T-helper 2 cell treated with Interferon-gamma antibody and Interleukin-4, amounts not matched to agents 5 μg/mL and 100 μg/mL, for 36 hours (primary cell): Measurements from ENCODE around the gene LETM1.

Experiments used
- DNase-seq: peaks from one replicate; pipeline ENCODE4 v3.0.0; 2021; ENCODE audit warnings: low spot score
- H3K27ac Mint-ChIP-seq: one replicate; pipeline ENCODE4 v1.8.0; 2021; ENCODE audit warnings: mild to moderate bottlenecking, mixed read lengths
- H3K27me3 Mint-ChIP-seq: one replicate; pipeline ENCODE4 v1.8.0; 2021; ENCODE audit warnings: low read depth, mixed read lengths
- H3K36me3 Mint-ChIP-seq: one replicate; pipeline ENCODE4 v1.8.0; 2021; ENCODE audit warnings: low read depth, mixed read lengths
- H3K4me1 Mint-ChIP-seq: one replicate; pipeline ENCODE4 v1.8.0; 2021; ENCODE audit warnings: low read depth, mixed read lengths
- H3K4me3 Mint-ChIP-seq: one replicate; pipeline ENCODE4 v1.8.0; 2022; ENCODE audit warnings: mild to moderate bottlenecking, moderate library complexity, mixed read lengths
- H3K9me3 Mint-ChIP-seq: one replicate; pipeline ENCODE4 v1.8.0; 2021; ENCODE audit warnings: mixed read lengths

Gene LETM1

DNA sequence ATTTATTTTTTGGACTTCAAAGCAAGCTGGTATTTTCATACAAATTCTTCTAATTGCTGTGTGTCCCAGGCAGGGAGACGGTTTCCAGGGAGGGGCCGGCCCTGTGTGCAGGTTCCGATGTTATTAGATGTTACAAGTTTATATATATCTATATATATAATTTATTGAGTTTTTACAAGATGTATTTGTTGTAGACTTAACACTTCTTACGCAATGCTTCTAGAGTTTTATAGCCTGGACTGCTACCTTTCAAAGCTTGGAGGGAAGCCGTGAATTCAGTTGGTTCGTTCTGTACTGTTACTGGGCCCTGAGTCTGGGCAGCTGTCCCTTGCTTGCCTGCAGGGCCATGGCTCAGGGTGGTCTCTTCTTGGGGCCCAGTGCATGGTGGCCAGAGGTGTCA is 47.6 kb downstream of the LETM1 start:
- H3K27ac Mint-ChIP-seq = no peak overlapping the region

DNA sequence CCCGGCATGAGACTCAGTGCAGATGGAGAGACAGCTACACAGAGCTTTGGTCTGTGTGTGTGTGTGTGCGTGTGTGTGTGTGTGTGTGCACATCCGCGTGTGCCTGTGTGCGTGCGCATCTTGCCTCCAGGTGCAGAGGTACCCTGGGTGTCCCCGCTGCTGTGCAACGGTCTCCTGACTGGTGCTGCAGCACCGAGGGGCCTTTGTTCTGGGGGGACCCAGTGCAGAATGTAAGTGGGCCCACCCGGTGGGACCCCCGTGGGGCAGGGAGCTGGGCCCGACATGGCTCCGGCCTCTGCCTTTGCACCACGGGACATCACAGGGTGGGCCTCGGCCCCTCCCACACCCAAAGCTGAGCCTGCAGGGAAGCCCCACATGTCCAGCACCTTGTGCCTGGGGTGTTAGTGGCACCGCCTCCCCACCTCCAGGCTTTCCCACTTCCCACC is 48.6 kb downstream of the LETM1 start:
- no peaks in the 10 kb centered on the region for H3K9me3 Mint-ChIP-seq
- H3K4me1 Mint-ChIP-seq = no peaks in the 10 kb centered on the region
- no peaks in the 10 kb centered on the region for H3K36me3 Mint-ChIP-seq
- H3K4me3 Mint-ChIP-seq = no peak overlapping the region
- H3K27me3 Mint-ChIP-seq = no peaks in the 10 kb centered on the region
- no peak overlapping the region for H3K27ac Mint-ChIP-seq
- DNase-seq = no peak

More for the DNA sequence above, 47.6 kb downstream of the LETM1 start:
- Mint-ChIP-seq H3K4me3 (no peak overlapping the region), H3K36me3 (no peaks in the 10 kb centered on the region), H3K4me1 (no peaks in the 10 kb centered on the region), H3K27me3 (no peaks in the 10 kb centered on the region), H3K9me3 (no peaks in the 10 kb centered on the region)
- DNase-seq = no peak

- H3K4me1 Mint-ChIP-seq = no peaks in the 10 kb centered on the region
- H3K4me3 Mint-ChIP-seq = no peak overlapping the region
- H3K27me3 Mint-ChIP-seq = no peaks in the 10 kb centered on the region
- H3K36me3 Mint-ChIP-seq = no peaks in the 10 kb centered on the region
- no peak for DNase-seq
- no peak overlapping the region for H3K27ac Mint-ChIP-seq
- no peaks in the 10 kb centered on the region for H3K9me3 Mint-ChIP-seq
Measured at GRCh38 chr4:1806596-1807331, 49.2 kb downstream of the LETM1 start.

GRCh38 chr4:1806223-1806564 is 49.8 kb downstream of the LETM1 start:
- Mint-ChIP-seq H3K36me3 (no peaks in the 10 kb centered on the region), H3K4me3 (no peak overlapping the region), H3K4me1 (no peaks in the 10 kb centered on the region), H3K9me3 (no peaks in the 10 kb centered on the region), H3K27me3 (no peaks in the 10 kb centered on the region), H3K27ac (no peak overlapping the region)
- no peak for DNase-seq

GRCh38 chr4:1805493-1806222 is 50.3 kb downstream of the LETM1 start:
- no peak overlapping the region for H3K27ac Mint-ChIP-seq
- DNase-seq = no peak
- H3K27me3 Mint-ChIP-seq = no peaks in the 10 kb centered on the region
- no peak overlapping the region for H3K4me3 Mint-ChIP-seq
- no peaks in the 10 kb centered on the region for H3K36me3 Mint-ChIP-seq
- H3K9me3 Mint-ChIP-seq = no peaks in the 10 kb centered on the region
- H3K4me1 Mint-ChIP-seq = no peaks in the 10 kb centered on the region

GRCh38 chr4:1804638-1805492 is 51.1 kb downstream of the LETM1 start:
- Mint-ChIP-seq H3K36me3 (no peaks in the 10 kb centered on the region), H3K4me1 (no peaks in the 10 kb centered on the region), H3K27me3 (no peaks in the 10 kb centered on the region), H3K27ac (no peak overlapping the region), H3K9me3 (no peaks in the 10 kb centered on the region), H3K4me3 (no peak overlapping the region)
- no peak for DNase-seq

DNA sequence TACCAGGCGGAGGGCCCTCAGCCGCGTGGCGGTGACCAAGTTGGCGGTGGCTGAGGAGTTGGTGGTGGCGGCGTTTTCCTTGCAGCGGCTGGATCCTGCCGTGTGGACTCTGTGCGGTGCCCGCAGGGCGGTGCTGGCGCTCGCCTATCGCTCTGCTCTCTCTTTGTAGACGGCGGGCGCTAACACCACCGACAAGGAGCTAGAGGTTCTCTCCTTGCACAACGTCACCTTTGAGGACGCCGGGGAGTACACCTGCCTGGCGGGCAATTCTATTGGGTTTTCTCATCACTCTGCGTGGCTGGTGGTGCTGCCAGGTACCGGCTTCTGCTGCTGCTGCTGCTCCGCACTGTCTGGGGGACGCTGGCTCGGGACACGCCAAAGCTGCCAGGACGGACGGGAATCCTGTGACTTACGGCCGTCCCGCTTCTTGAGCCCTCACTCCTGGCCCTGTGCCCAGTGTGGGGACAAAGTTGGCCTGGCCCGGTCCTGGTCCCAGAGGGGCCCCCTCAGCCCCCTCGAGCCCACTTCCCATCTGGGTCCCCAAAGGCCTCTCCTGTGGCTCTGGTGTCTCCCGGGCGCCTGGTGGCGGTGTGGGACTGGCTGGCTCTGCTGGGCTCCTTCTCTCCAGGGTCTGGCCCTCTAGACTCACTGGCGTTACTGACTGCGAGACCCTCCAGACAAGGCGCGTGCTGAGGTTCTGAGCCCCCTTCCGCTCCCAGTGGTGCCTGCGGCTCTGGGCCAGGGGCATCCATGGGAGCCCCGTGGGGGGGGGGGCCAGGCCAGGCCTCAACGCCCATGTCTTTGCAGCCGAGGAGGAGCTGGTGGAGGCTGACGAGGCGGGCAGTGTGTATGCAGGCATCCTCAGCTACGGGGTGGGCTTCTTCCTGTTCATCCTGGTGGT is 52.2 kb downstream of the LETM1 start:
- Mint-ChIP-seq H3K36me3 (no peaks in the 10 kb centered on the region), H3K4me1 (no peaks in the 10 kb centered on the region), H3K4me3 (no peak overlapping the region), H3K9me3 (no peaks in the 10 kb centered on the region), H3K27me3 (no peaks in the 10 kb centered on the region), H3K27ac (no peak overlapping the region)
- no peak for DNase-seq

GRCh38 chr4:1802720-1803522 is 53.0 kb downstream of the LETM1 start:
- Mint-ChIP-seq H3K4me1 (no peaks in the 10 kb centered on the region), H3K27ac (no peak overlapping the region), H3K27me3 (no peaks in the 10 kb centered on the region), H3K36me3 (no peaks in the 10 kb centered on the region), H3K9me3 (no peaks in the 10 kb centered on the region), H3K4me3 (no peak overlapping the region)
- DNase-seq = no peak

- H3K9me3 Mint-ChIP-seq = no peaks in the 10 kb centered on the region
- no peaks in the 10 kb centered on the region for H3K4me1 Mint-ChIP-seq
- no peak for DNase-seq
- no peak overlapping the region for H3K27ac Mint-ChIP-seq
- H3K27me3 Mint-ChIP-seq = no peaks in the 10 kb centered on the region
- no peak overlapping the region for H3K4me3 Mint-ChIP-seq
- no peaks in the 10 kb centered on the region for H3K36me3 Mint-ChIP-seq
Measured at GRCh38 chr4:1802151-1802715, 53.7 kb downstream of the LETM1 start.

GRCh38 chr4:1801286-1801958 is 54.5 kb downstream of the LETM1 start:
- Mint-ChIP-seq H3K27me3 (peaks cover 5% of the 10 kb centered on the region), H3K9me3 (no peaks in the 10 kb centered on the region), H3K4me1 (no peaks in the 10 kb centered on the region), H3K36me3 (no peaks in the 10 kb centered on the region), H3K4me3 (no peak overlapping the region), H3K27ac (no peak overlapping the region)
- no peak for DNase-seq

DNA sequence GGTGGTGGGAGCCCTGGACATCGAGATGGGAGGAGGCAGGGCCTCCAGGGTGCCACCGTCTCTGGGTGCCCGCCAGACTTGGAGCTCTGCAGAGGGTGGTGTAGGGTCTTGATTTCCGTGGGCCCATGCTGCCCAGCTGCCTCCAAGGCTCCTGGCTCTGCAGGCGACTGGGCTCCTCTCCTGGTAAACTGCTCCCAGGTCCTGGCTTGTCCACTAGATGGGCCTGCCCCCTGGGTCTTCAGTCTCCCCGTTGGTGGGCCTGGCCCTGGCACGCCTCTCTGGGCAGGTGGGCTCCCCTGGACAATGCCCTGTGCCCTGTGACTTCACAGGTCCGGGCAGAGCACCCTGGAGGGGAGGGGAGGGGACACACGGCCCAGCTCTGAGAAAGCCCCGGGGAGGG is 55.2 kb downstream of the LETM1 start:
- H3K4me3 Mint-ChIP-seq = no peak overlapping the region
- H3K27ac Mint-ChIP-seq = no peak overlapping the region
- H3K36me3 Mint-ChIP-seq = no peaks in the 10 kb centered on the region

More for the DNA sequence above, 55.2 kb downstream of the LETM1 start:
- Mint-ChIP-seq H3K27me3 (peaks cover 11% of the 10 kb centered on the region), H3K9me3 (no peaks in the 10 kb centered on the region), H3K4me1 (no peaks in the 10 kb centered on the region)
- DNase-seq = no peak
